ENCODE measurements around the gene ITPR1.
"Not testable (repeated sequence)": the region's sequence is repeated elsewhere in the genome, so short reads cannot be mapped to it uniquely, and the experiment has no call there.

Gene ITPR1

DNA sequence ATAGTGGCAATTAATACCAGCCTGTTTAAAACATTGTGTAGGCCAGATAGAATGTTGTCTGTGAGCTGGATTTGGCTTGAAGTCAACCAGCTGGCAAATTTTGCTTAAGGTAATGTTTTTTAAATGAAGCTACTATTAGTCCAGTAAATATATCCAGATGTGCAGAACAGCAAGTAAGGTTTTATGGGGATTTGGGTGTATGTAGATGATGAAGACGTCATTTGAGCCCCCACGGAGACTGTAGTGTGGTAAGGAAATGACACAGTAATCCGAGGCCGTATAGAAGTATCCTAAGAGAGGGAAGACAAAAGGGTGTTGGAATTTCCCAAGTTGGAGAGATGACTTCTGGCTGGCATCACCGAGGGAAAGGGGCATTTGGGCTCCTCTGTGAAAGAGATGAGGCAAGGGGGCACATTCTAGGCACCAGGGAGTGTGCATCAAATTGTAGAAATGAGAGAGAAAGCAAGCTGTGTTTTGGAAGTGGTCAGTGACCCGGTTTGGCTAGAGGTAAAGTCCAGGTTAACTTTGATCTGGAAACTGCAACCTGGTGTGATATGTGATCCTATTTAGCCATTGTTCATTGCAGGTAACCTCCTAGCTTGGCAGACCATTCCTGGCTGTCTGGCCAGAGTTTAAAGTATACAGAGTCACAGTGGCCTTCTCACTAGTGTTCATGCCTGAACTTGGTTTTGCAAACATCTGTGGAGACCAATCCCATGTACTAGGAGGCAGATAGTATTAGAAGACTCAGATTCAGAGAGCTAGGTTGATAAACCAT lies 104.2 kb downstream of the ITPR1 start:
- no peak for DNase-seq (ENCODE audit: low read depth)

GRCh38 chr3:4598232-4598631 lies 105.1 kb downstream of the ITPR1 start:
- not testable (repeated sequence) for DNase-seq (ENCODE audit: low read depth)

DNA sequence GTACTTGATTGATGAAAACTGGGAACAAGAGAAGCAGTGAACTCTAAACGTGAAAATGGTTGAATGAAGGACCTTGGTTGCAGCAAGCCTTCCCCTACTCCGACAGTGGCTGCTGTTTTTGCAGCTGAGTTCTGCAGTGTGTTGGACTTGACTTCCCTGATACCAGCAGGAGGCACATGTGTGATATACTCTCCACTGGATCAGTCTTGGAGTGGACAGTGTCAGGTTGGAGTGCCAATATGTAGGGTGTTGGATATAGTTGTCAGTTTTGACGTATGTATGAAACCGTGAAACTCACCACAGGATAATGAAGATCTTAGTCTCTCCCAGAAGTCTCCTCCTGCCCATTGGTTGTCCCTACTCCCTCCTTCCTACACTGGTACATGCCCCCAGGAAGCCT lies 106.5 kb downstream of the ITPR1 start:
- DNase-seq (ENCODE audit: low read depth): no peak

DNA sequence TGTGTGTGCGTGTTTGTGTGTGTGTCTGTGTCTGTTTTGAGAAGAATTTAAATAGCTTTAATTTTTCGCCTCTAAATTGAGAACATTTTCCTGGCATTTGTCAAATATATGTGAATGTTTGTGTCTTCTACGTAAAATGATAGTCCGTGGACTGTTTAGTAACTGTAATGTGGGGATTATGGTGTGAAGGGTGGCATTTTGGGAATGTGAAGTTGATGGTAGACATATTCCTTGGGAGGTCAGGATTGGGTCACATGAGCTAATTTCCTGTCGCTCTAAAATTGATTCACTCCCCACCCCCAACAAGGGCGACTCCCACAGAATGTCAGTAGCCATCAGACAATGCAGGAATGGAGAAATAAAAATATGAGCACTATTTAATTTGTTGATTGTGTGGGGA lies 107.3 kb downstream of the ITPR1 start:
- DNase-seq (ENCODE audit: low read depth): no peak

DNA sequence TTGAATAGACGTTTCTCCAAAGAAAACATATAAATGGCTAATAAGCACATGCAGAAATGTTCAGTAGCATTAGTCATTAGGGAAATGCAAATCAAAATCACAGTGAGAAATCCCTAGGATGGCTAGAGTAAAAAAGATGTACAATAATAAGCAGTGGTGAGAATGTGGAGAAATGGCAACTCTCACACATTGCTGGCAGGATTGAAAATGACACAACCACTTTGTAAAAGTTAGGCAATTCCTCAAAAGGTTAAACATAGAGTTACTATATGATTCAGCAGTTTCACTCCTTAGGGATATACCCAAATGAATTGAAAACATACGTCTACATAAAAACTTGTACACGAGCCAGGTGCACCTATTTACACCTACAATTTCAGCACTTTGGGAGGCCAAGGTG lies 108.7 kb downstream of the ITPR1 start:
- no peak for DNase-seq (ENCODE audit: low read depth)

DNA sequence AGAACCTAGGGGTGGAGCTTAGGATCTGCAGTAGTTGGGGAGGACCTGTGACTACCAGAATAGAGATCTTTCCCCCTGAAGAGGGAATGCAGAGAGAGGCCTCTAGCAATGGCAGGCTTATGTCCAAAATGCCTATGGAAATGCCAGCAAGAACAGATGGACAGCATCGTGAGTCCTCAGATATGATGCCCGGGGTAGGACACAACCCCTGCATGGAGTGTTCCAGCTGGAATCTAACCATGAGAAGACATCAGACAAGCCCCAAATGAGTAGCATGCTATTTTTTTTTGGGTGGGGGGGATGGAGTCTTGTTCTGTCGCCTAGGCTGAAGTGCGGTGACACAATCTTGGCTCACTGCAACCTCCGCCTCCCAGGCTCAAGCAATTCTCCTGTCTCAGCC lies 111.5 kb downstream of the ITPR1 start:
- DNase-seq (ENCODE audit: low read depth): no peak

DNA sequence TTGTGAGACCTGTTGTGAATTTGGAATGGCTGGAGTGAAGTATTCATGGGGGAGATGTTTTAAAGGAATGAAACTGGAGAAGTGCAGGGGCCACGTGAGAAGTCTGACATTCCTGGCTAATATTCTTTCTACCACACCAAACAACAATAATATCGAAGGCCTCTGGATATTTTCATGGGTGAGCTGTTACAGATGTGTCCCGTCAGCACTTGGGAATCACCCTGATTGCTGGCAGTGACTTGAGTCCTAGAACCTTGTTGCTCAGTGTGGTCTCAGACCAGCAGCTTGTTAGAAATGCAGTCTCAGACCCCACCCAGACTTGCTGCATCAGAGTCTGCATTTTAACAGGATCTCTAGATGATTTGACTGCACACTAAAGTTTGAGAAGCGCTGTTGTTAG lies 113.8 kb downstream of the ITPR1 start:
- DNase-seq (ENCODE audit: low read depth): no peak

DNA sequence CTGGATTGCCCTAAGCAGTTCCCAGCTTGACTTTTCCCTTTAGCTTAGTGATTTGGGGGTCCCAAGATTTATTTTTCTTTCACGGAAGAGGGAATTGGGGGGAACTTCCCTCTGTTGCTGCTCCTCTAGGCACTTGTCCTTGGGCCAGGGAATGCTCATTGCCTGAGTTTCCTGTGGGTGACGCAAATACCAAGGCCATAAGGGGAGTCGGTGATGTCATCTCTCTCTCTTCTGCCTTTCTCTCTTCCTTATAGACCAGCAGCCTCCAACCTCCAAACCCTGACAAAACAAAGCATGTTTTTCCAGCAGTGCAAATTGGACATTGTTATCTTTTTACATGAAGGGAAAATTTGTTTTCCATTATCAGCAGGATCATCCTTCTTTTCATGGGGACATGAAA lies 120.2 kb downstream of the ITPR1 start:
- DNase-seq (ENCODE audit: low read depth): no peak

- no peak for DNase-seq (ENCODE audit: low read depth)
Observed at GRCh38 chr3:4614070-4614469, 120.9 kb downstream of the ITPR1 start.

DNA sequence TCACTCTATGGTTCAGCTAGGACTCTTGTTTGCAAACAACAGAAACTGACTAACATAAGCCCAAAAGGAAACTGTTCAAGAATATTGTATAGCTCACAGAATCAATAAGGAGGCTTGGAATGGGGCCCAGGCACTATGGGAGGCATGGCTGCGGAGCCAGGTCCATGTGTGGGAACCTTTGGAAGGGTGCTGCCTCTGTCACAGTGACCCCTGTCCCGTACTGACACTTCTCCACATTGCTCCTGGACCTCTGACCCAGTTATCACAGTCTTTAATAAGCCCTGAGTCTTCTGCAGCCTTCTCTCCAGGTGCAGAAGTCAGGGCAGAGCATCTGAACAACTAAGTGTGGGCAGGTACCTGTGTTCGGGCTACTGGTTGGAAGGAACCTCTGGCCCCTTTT lies 121.8 kb downstream of the ITPR1 start:
- DNase-seq (ENCODE audit: low read depth): no peak

DNA sequence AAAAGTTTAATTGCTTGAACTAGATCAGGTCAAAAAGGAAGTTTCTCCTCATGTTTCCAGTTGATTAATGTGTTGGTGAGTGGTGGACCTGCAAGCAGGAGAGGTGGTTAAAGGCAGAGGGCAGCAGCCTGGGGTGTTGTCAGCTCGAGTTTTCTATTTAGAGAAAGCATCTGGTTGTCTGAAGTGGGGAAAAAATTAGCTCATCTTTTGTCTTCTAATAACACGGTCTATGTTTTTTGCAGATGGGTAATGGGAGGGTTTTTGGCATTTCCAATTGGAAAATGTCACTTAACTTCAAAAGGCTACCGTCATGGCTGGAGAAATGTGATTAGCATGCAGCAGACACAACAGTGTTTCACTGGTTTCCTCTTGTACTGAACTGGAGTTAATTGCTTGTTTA lies 122.6 kb downstream of the ITPR1 start:
- no peak for DNase-seq (ENCODE audit: low read depth)

- no peak for DNase-seq (ENCODE audit: low read depth)
Observed at GRCh38 chr3:4623421-4623999, 130.4 kb downstream of the ITPR1 start.

- DNase-seq (ENCODE audit: low read depth): no peak
Observed at GRCh38 chr3:4627651-4628375, 134.7 kb downstream of the ITPR1 start.

DNA sequence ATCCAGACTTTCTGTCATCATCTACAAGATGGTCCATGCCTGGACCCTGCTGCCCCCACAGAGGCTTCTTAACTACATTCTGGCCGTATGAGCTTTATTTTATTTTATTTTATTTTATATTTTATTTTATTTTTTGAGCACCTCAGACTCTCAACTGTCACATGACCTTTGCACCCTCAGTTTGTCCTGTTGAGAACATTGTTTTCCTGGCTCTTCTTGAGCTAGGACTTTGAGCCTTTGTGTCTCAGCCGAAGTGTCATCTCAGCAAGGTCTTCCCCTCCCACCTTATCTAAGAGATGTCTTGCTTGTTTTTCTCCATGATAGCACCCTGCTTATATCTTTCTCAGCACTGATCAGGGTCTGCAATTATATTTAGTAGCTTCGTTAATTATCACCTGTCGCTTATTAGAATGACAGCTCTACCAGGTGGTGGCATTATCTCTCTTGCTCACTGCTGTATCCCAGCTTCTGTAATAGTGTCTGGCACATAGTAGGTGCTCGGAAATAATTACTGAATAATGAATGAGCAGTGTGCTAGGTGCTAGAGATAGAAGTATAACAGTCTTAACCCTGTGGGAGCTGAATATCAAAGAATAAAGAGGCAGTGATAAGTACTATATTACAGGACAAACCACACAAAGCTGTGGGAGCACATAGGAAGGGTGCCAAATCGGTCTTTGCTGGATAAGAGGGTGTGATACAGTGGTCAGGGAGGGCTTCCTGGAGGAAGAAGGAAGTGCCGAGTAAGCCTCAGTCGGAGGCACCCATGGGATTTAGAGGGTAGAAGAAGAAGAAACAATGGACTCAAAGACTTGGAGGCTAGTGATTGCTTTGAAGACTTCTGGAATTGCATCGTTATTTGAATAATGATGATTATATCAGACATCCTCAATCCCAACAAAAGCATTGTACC lies 136.2 kb downstream of the ITPR1 start:
- DNase-seq (ENCODE audit: low read depth): no peak

DNA sequence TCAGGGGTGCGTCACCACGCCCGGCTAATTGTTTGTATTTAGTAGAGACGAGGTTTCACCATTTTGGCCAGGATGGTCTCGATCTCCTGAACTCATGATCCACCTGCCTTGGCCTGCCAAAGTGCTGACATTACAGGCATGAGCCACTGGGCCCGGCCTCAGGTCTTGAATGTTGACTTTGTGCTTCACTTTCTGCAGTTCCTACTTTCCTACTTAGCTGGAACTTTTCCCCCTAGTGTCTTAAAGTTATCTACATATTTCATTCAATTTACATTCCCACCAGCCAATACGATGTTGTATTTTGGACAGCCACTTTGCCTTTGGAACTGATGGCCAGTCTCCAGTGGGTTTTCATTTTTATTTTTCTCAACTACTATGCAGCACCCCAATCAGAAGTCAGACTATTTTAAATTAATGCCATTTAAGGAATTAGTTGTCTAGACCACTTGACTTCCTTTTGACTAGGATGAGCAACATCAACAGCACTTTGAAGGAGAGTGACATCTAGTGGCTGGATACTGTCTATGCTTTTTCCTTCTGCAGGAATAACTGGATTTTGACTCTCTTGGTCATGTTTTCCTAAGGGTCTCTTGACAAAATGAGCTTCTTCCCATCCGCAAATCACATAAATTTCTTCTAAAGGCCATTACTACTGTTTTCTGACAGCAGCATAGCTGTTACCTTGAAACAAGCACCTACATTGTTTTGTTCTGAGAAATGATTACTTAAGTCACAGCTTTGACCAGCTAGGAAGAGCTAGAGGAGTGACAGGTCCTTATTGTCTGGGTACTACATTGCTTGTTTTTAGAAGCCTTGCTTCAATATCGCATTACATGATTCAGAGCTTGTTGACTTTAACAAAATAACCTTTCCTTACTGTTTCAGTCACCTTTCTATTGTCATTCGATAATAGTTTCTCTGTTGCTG lies 140.2 kb downstream of the ITPR1 start:
- no peak for DNase-seq (ENCODE audit: low read depth)

GRCh38 chr3:4634894-4635293 lies 141.7 kb downstream of the ITPR1 start:
- no peak for DNase-seq (ENCODE audit: low read depth)

DNA sequence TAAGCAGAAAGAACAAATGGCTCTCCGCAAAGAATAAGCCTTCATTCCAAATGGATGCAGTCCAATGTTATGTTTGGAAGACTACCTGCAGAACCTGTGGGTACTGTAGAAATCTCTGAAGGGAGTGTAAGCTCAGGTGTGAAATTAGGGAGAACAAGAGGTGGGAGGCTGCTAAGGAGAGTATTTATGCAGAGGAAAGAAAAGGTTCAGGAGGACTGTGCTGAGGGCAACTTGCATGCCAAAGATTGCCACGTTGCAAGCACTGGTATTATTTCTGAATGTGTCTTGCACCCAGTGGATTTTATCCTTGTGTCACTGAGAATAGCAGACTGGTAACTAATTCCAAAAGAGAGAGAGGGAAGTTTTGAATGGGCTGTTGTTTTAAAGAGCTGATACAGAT lies 144.1 kb downstream of the ITPR1 start:
- no peak for DNase-seq (ENCODE audit: low read depth)

- DNase-seq (ENCODE audit: low read depth): no peak
Observed at GRCh38 chr3:4641863-4642563, 148.9 kb downstream of the ITPR1 start.

DNA sequence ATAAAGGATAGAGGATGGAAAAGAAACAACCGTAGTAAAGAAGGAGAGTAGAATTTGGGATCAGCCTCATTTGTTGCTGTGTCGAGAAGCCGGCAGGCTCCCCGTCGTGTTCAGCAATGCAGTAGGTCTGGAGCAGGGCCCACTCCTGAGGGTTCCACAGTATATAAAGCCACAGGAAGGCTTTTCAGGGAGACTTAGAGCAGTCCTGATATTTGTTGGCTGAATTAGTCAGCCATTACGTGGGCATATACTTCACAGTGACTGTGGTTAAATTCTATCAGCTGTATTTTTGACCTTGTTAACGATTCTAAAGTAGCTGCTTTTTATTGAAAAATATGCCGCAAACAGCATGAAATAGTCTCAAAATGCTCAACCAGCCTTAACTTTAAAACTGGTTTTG lies 149.5 kb downstream of the ITPR1 start:
- DNase-seq (ENCODE audit: low read depth): no peak

GRCh38 chr3:4643904-4644547 lies 150.9 kb downstream of the ITPR1 start:
- DNase-seq (ENCODE audit: low read depth): no peak
